Right atrium auricular region (tissue), 2 donors: ENCODE measurements around the gene ISG15. TPM values are rescaled to one million over a fixed set of nuclear protein-coding genes. Genes with fewer than 3 reads are reported as not detected.

ENCODE experiments used
- DNase-seq: peaks from one replicate; pipeline ENCODE4 v3.0.0-alpha.2; 2019; ENCODE audit warnings: low spot score
- H3K27ac ChIP-seq, 2 donors: fragments of 200-600 bp; sonication (generic); 1 replicate in 1 of 2; 2 replicates in 1 of 2; pipeline ENCODE4 v1.5.1; 2016 to 2019
- H3K27me3 ChIP-seq, 2 donors: fragments of 200-600 bp; sonication (generic); one replicate each; pipeline versions ENCODE4 v1.5.1 to v1.6.0; 2017 to 2019
- H3K36me3 ChIP-seq: fragments of 200-600 bp; sonication (generic); one replicate; pipeline ENCODE4 v1.5.1; 2016
- H3K4me1 ChIP-seq, 2 donors: fragments of 200-600 bp; sonication (generic); one replicate each; pipeline versions ENCODE4 v1.5.1 to v1.6.0; 2017 to 2019
- H3K4me3 ChIP-seq, 2 donors: fragments of 200-600 bp; sonication (generic); 1 replicate in 1 of 2; 2 replicates in 1 of 2; pipeline ENCODE4 v1.5.1; 2017 to 2019; ENCODE audit warnings: mild to moderate bottlenecking in 1 of 2, moderate library complexity in 1 of 2
- H3K9me3 ChIP-seq, 2 donors: fragments of 200-600 bp; sonication (generic); one replicate each; pipeline ENCODE4 v1.5.1; 2019
- total RNA-seq, 2 donors: library from RNA; depleted of rRNA; stranded (reverse); fragments of >200 nt; gene quantifications; one replicate each; pipeline ENCODE4 v1.1.0, GENCODE V29; 2016
- TF ChIP-seq, protein P1 (sequence below), 2 donors: fragments of 200-600 bp; sonication (generic); IDR thresholded peaks; one replicate each; pipeline ENCODE4 v1.5.1; 2019; ENCODE audit warnings: antibody characterized with exemption in 2 of 2

ISG15 gene
- total RNA-seq, 2 donors from 2014 or later = 26.8 to 32.2 TPM

DNA sequence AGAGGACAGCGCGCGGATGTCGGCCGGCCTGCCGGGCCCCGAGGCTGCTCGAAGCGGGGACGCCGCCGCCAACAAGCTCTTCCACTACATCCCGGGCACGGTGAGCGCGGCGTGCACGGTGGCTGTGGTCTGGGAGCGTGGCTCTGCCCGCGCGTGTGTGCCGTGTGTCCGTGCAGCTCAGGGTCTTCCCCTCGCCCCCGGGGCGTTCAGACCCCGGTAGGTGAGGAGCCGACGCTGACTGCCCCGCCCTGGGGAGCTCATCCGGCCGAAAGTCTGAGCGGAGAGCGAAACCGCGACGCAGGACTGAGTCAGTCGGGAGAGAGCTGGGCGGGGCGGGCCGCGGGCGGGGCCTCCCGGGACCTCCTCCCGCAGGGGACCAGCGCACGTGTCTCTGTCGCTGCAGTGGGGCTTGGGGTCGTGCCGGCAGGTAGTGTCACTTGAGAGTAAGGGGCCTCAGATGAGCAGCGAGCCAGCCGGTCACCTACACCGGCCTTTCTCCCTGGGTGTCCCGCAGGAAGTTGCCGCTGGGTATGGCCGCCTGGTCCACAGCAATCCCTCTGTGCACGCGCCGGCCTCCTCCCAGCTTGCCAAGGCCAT is 46.5 kb upstream of the ISG15 start:
- DNase-seq = peak; percentile 77
- H3K27ac ChIP-seq = peak overlapping the region; percentile 34 to 58

DNA sequence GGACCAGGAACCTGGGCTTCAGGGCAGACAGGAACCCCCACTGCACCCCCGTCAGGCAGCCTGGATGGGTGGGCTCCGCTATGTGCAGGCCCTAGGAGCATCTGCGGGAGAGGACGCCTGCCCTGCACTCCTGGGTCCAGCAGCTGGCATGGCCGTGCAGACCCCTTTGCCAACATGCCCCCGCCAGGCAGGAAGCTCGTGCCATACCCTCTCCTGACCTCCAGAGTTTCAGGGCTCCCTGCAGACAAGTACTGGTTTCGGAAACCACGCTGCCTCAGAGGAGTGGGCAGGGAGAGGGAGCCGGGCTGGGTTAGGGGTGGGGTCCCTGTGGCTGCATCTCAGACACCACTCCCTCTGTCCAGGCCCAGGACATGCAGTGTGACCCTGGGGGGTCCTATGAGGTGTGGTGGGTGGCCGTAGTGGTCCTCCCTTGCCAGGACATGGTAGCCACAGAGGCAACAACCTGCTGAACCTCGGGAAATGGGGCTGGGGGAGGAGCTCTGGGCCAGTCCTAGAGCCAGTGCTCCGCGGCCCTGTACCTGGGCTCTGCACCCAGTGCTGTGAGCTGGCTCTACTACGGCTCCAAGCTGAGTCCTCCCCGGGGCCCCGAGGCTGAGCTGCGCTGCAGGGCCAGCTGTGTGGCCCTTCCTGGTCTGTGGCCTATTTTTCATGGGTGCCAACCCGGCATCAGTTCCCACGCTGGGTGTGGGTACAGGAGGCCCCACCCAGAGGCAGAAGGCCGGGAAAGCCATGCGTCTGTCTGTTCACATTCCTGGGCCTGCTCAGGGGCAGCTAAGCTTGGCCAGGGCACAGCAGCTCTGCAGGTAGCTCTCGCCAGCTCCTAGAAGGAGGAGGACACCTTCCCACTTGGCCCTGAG is 45.6 kb upstream of the ISG15 start:
- no peaks in the 10 kb centered on the region for H3K9me3 ChIP-seq
- H3K36me3 ChIP-seq = no peaks in the 10 kb centered on the region
- no peak overlapping the region for H3K27ac ChIP-seq
- peaks cover 4 to 14% of the 10 kb centered on the region in 2 donors for H3K27me3 ChIP-seq
- TF ChIP-seq, protein P1, sequence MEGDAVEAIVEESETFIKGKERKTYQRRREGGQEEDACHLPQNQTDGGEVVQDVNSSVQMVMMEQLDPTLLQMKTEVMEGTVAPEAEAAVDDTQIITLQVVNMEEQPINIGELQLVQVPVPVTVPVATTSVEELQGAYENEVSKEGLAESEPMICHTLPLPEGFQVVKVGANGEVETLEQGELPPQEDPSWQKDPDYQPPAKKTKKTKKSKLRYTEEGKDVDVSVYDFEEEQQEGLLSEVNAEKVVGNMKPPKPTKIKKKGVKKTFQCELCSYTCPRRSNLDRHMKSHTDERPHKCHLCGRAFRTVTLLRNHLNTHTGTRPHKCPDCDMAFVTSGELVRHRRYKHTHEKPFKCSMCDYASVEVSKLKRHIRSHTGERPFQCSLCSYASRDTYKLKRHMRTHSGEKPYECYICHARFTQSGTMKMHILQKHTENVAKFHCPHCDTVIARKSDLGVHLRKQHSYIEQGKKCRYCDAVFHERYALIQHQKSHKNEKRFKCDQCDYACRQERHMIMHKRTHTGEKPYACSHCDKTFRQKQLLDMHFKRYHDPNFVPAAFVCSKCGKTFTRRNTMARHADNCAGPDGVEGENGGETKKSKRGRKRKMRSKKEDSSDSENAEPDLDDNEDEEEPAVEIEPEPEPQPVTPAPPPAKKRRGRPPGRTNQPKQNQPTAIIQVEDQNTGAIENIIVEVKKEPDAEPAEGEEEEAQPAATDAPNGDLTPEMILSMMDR (IDR thresholded peaks at IDR 0.05) = no peak
- no peak overlapping the region for H3K4me3 ChIP-seq
- H3K4me1 ChIP-seq = peaks cover 0 to 19% of the 10 kb centered on the region in 2 donors
- no peak for DNase-seq

More for the DNA sequence above, 46.5 kb upstream of the ISG15 start:
- H3K27me3 ChIP-seq = peaks cover 4 to 14% of the 10 kb centered on the region in 2 donors
- no peaks in the 10 kb centered on the region for H3K36me3 ChIP-seq
- no peaks in the 10 kb centered on the region for H3K9me3 ChIP-seq
- peaks cover 0 to 19% of the 10 kb centered on the region in 2 donors for H3K4me1 ChIP-seq
- TF ChIP-seq, protein P1 (IDR thresholded peaks at IDR 0.05) = no peak
- H3K4me3 ChIP-seq = peak overlapping the region; percentile 57 to 59

DNA sequence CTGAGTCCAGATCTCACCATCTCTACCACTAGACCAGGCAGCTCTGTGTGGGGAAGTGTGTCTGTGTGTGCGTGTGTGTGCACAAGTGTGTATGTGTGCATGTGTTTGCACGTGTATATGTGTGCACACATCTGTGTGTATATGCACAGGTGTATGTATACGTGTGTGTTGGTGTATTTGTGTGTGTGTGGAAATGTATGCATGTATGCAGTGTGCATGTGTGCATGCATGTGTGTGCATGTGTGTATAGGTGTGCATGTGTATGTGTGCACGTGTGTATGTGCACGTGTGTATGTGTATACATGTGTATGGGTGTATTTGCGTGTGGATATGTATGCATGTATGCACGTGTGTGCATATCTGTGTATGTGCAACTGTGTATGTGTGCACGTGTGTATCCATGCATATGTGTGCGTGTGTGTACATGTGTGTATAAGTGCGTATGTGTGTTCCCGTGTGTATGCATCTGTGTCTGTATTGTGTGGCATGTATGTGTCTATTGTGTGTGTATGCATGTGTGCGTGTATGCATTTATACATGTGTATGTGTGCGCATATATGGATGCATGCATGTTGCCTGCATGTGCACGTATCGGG is 43.9 kb upstream of the ISG15 start:
- Histone ChIP-seq H3K27me3 (peaks cover 4 to 14% of the 10 kb centered on the region in 2 donors), H3K9me3 (no peaks in the 10 kb centered on the region), H3K4me3 (no peak overlapping the region), H3K27ac (no peak overlapping the region), H3K36me3 (no peaks in the 10 kb centered on the region), H3K4me1 (peaks cover 0 to 19% of the 10 kb centered on the region in 2 donors)
- no peak for DNase-seq
- TF ChIP-seq, protein P1 (IDR thresholded peaks at IDR 0.05) = no peak

DNA sequence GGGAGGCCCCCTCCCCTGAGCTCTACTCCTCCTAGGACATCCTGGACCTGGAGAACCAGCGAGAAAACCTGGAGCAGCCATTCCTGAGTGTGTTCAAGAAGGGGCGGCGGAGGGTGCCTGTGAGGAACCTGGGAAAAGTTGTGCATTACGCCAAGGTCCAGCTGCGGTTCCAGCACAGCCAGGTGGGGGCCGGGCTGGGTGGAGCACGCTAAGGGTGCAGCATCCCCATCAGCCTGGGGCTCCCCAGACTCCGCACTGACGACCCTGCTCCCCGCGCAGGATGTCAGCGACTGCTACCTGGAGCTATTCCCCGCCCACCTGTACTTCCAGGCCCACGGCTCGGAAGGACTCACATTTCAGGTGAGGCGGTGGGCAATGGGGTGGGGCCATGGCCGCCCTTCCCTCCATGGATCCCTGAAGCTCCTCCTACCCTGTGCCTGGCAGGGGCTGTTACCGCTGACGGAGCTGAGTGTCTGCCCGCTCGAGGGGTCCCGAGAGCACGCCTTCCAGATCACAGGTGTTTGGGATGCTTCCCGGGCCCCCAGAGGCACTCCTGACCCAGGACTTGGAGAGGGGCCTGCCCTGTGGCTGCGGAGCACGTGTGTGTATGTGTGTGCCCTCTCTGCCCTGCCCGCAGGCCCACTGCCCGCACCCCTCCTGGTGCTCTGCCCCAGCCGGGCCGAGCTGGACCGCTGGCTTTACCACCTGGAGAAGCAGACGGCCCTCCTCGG is 42.9 kb upstream of the ISG15 start:
- peaks cover 4 to 14% of the 10 kb centered on the region in 2 donors for H3K27me3 ChIP-seq
- H3K4me1 ChIP-seq = peaks cover 0 to 19% of the 10 kb centered on the region in 2 donors
- H3K36me3 ChIP-seq = no peaks in the 10 kb centered on the region
- H3K27ac ChIP-seq = no peak overlapping the region
- no peaks in the 10 kb centered on the region for H3K9me3 ChIP-seq
- TF ChIP-seq, protein P1 (IDR thresholded peaks at IDR 0.05) = no peak
- no peak overlapping the region for H3K4me3 ChIP-seq
- no peak for DNase-seq

DNA sequence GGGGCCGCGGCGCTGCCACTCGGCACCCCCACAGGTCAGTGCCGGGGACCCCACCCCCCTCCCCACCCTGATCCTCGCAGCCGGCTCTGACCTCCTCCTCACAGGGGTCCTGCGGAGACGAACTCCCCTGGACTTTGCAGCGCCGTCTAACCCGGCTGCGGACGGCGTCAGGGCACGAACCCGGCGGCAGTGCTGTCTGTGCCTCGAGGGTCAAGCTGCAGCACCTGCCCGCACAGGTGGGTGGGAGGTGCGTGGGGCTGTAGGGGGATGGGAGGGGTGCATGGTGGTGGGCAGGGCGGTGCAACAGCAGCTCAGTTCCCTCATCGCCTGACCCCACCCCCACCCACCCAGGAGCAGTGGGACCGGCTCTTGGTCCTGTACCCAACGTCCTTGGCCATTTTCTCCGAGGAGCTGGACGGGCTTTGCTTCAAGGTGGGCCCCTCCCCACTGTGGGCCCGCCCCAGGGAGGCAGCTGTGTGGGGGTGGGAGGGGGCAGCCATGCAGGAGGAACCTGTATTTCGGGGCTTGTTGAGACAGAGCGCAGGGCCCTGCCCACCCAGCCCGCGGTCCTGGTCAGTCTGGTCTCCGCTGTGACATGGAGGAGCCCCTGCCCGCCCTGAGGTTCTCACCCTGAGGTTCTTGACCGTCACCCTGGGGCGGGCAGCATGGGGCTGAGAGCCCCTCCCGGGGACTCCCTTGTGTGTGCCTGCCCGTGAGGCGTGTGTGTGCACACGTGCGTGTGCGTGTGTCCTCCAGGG is 42.1 kb upstream of the ISG15 start:
- no peak for DNase-seq
- Histone ChIP-seq H3K27me3 (peaks cover 4 to 14% of the 10 kb centered on the region in 2 donors), H3K9me3 (no peaks in the 10 kb centered on the region), H3K27ac (no peak overlapping the region), H3K36me3 (no peaks in the 10 kb centered on the region), H3K4me3 (no peak overlapping the region), H3K4me1 (peaks cover 0 to 20% of the 10 kb centered on the region in 2 donors)
- TF ChIP-seq, protein P1 (IDR thresholded peaks at IDR 0.05) = no peak
